Naive thymus-derived CD4-positive, alpha-beta T cell (primary cell): Measurements from ENCODE around the gene EYA2. TPM values are rescaled to one million over a fixed set of nuclear protein-coding genes. Genes with fewer than 3 reads are reported as not detected.

ENCODE experiments used
- ATAC-seq: fragments of 150-1000 bp; cut with Tn5 transposase; 2 replicates; pipeline ENCODE4 v1.10.0; 2021; ENCODE audit warnings: mild to moderate bottlenecking, moderate library complexity
- CTCF ChIA-PET: fragments of 350-600 bp; sonication (Branson Sonifier 250); formaldehyde crosslinking; loops from one replicate; lab custom pipeline; 2021; ENCODE audit warnings: antibody characterized with exemption; lab: Charles Lee
- POLR2A ChIA-PET: fragments of 350-600 bp; sonication (Branson Sonifier 250); formaldehyde crosslinking; loops from one replicate; lab custom pipeline; 2021; ENCODE audit warnings: antibody characterized with exemption, inconsistent platforms; lab: Charles Lee
- DNase-seq, 9 donors: peaks; one replicate each; pipeline versions ENCODE4 v3.0.0 to v3.0.0-alpha.2; 2020 to 2022; ENCODE audit warnings: mixed read lengths in 1 of 9
- H3K27ac ChIP-seq: one replicate; pipeline ENCODE4 v1.7.0; 2013; ENCODE audit warnings: mild to moderate bottlenecking, low read depth, low read length, moderate library complexity
- H3K27me3 ChIP-seq, 2 donors: one replicate each; pipeline ENCODE4 v1.7.0; 2013; ENCODE audit warnings: low read length in 2 of 2, mild to moderate bottlenecking in 2 of 2, moderate library complexity in 2 of 2; ENCODE audit not compliant: control insufficient read depth in 2 of 2, insufficient read depth in 2 of 2
- H3K36me3 ChIP-seq, 3 experiments: 1 replicate in 2 of 3; 2 replicates in 1 of 3; pipeline ENCODE4 v1.7.0; 2013; ENCODE audit warnings: low read length in 3 of 3, mild to moderate bottlenecking in 3 of 3, moderate library complexity in 1 of 3; ENCODE audit not compliant: insufficient read depth in 3 of 3, control insufficient read depth in 2 of 3
- H3K4me1 ChIP-seq, 2 donors: one replicate each; pipeline ENCODE4 v1.7.0; 2013; ENCODE audit warnings: low read length in 2 of 2, mild to moderate bottlenecking in 2 of 2, moderate library complexity in 1 of 2; ENCODE audit not compliant: control insufficient read depth in 2 of 2, insufficient read depth in 2 of 2
- H3K4me3 ChIP-seq: 2 replicates; pipeline ENCODE4 v1.7.0; 2013; ENCODE audit warnings: mild to moderate bottlenecking, low read length
- H3K9me3 ChIP-seq, 3 experiments: 1 replicate in 2 of 3; 2 replicates in 1 of 3; pipeline ENCODE4 v1.7.0; 2013; ENCODE audit warnings: low read length in 3 of 3; ENCODE audit not compliant: control insufficient read depth in 2 of 3
- H3K27ac Mint-ChIP-seq, 9 donors: one replicate each; pipeline ENCODE4 v1.8.0; 2020 to 2022; ENCODE audit warnings: mixed read lengths in 9 of 9, mild to moderate bottlenecking in 8 of 9, moderate library complexity in 5 of 9, inconsistent platforms in 2 of 9
- H3K27me3 Mint-ChIP-seq, 5 donors: one replicate each; pipeline ENCODE4 v1.8.0; 2021 to 2022; ENCODE audit warnings: mixed read lengths in 5 of 5, mild to moderate bottlenecking in 1 of 5
- H3K36me3 Mint-ChIP-seq, 5 donors: one replicate each; pipeline ENCODE4 v1.8.0; 2020 to 2022; ENCODE audit warnings: mixed read lengths in 5 of 5, mild to moderate bottlenecking in 3 of 5, inconsistent platforms in 1 of 5
- H3K4me1 Mint-ChIP-seq, 7 donors: one replicate each; pipeline ENCODE4 v1.8.0; 2020 to 2022; ENCODE audit warnings: mixed read lengths in 7 of 7, mild to moderate bottlenecking in 3 of 7, inconsistent platforms in 1 of 7
- H3K4me3 Mint-ChIP-seq, 10 donors: one replicate each; pipeline ENCODE4 v1.8.0; 2020 to 2022; ENCODE audit warnings: mild to moderate bottlenecking in 10 of 10, mixed read lengths in 10 of 10, moderate library complexity in 6 of 10, inconsistent platforms in 2 of 10
- H3K9me3 Mint-ChIP-seq, 11 donors: one replicate each; pipeline ENCODE4 v1.8.0; 2020 to 2022; ENCODE audit warnings: mixed read lengths in 11 of 11, mild to moderate bottlenecking in 4 of 11, inconsistent platforms in 1 of 11, moderate library complexity in 1 of 11
- intact Hi-C, 2 donors: fragments of 100-400 bp; cut with micrococcal nuclease; formaldehyde crosslinking; loops; one replicate each; pipeline ENCODE4 v1.15.1; 2023
- polyA plus RNA-seq, 2 donors: library from polyadenylated mRNA; unstranded; fragments of 300-500 nt; fragmentation: Illumina TruSeq; gene quantifications; one replicate each; pipeline ENCODE4 v1.2.3, GENCODE V29; 2021
- total RNA-seq, 6 experiments: library from RNA in 5 of 6; stranded (reverse) in 5 of 6; gene quantifications; 1 replicate in 5 of 6; 2 replicates in 1 of 6; pipeline ENCODE4 v1.2.3 and lab custom pipeline; 2021 to 2026

EYA2 gene
- total and polyA plus RNA-seq, 7 experiments from 2014 or later = 0.16 TPM; not detected in 6

DNA sequence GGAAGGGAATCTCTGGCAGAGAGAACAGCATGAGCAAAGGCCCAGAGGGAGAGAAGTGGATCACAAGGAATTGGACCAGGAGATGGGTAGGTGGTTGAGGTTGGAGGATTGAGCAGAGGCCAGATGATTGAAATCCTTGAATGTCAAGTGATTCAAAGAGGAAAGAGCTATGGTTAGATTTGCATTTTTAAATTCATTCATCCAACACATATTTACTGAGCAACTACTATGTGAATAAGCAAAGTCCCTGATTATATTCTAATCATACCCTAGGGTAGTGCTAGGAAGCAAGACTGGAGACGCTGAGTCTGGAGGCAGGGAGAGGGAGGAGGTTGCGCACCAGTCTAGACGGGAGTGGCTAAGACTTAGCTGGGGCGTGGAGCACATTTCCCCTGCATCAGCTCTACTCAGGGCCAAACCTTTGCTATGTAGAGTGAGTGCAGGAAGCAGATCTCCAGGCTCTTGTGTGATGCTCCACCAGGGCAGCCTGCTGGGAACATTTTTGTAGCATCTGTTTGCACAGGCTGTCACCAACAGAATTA lies 40.2 kb downstream of the EYA2 start:
- no peaks in the 10 kb centered on the region for H3K36me3 ChIP-seq
- H3K4me3 ChIP-seq = no peak overlapping the region
- ChIA-PET CTCF (no interaction called here), POLR2A (no interaction called here)
- H3K9me3 Mint-ChIP-seq = peaks cover 0 to 3% (median 0%) of the 10 kb centered on the region in 11 donors
- H3K27me3 Mint-ChIP-seq = peaks cover 13 to 34% (median 17%) of the 10 kb centered on the region in 5 donors
- H3K27me3 ChIP-seq = no peaks in the 10 kb centered on the region
- H3K4me1 ChIP-seq = no peaks in the 10 kb centered on the region
- DNase-seq (no peak), ATAC-seq (no peak)
- no peaks in the 10 kb centered on the region for H3K9me3 ChIP-seq
- no peak overlapping the region for H3K27ac Mint-ChIP-seq
- H3K4me1 Mint-ChIP-seq = peaks cover 0 to 2% (median 0%) of the 10 kb centered on the region in 7 donors
- intact Hi-C loops = no loop called here
- H3K27ac ChIP-seq = no peak overlapping the region
- H3K36me3 Mint-ChIP-seq = no peaks in the 10 kb centered on the region
- no peak overlapping the region for H3K4me3 Mint-ChIP-seq

DNA sequence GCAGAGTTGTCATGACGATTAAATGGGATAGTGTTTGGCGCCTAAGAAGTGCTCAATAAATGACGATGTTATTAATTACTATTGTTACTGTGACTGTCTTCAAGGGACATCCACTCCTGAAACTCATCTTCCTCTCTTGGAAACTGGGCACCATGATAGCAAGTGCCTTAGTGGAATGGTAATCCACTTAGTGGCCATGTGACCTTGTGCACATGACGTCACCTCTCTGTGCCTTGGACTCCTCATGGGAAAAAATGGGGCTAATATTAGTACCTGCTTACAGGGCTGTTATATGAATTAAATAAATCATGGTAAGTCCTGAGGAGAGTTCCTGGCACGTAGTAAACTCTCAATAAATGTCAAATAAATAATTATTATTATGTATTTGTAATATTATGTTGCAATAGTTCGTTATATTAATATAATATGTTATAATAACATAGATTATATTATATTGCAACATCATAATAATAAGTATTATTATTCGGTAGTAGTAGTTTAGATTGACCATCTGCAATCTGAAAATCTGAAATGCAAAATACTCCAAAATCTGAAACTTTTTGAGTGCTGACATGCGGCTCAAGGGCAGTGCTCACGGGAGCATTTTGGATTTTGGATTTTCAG lies 40.9 kb downstream of the EYA2 start:
- Mint-ChIP-seq H3K4me1 (peaks cover 0 to 2% (median 0%) of the 10 kb centered on the region in 7 donors), H3K9me3 (peaks cover 0 to 3% (median 0%) of the 10 kb centered on the region in 11 donors), H3K4me3 (no peak overlapping the region), H3K36me3 (no peaks in the 10 kb centered on the region), H3K27me3 (peaks cover 11 to 32% (median 17%) of the 10 kb centered on the region in 5 donors), H3K27ac (no peak overlapping the region)
- H3K4me1 ChIP-seq = no peaks in the 10 kb centered on the region
- intact Hi-C loops = no loop called here
- no peaks in the 10 kb centered on the region for H3K9me3 ChIP-seq
- POLR2A ChIA-PET = no interaction called here
- no peak overlapping the region for H3K4me3 ChIP-seq
- CTCF ChIA-PET = no interaction called here
- H3K27ac ChIP-seq = no peak overlapping the region
- H3K27me3 ChIP-seq = no peaks in the 10 kb centered on the region
- H3K36me3 ChIP-seq = no peaks in the 10 kb centered on the region
- DNase-seq = no peak
- no peak for ATAC-seq

DNA sequence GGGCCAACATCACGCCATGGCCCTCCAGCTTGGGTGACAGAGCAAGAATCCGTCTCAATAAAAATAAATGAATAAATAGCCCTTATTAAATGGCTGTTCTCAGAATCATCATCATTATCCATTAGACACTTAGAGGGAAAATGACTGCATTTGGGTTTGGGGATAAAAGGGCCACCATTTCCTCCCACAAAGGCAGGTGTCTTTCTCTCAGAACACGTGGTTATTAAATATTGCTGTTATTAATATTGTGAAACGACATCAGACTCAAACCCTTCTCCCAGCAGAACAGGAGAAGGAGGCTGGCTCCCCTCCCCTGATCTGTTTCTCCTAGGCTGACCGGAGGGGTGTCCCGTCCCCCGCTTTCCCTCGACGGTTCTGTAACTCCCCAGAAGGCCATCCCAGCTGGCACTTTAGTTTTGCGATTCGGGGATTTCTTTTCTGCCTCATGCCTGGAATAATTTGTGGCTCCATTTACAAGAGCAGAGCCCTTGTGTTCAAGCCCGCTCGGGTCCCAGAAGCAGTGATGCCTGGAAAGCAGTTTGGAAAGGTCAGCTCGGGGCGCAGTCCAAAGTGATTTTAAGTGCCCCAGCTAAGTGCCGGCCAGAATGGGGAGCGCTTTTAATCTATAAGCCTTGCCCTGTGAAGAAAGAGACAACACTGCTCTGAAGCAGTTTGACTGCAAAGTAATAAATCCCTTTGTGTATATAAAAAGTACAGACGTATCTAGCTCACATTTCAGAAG lies 41.9 kb downstream of the EYA2 start:
- H3K4me1 ChIP-seq = no peaks in the 10 kb centered on the region
- H3K9me3 ChIP-seq = no peaks in the 10 kb centered on the region
- no peak for DNase-seq
- H3K27me3 Mint-ChIP-seq = peaks cover 11 to 32% (median 17%) of the 10 kb centered on the region in 5 donors
- no peak overlapping the region for H3K4me3 Mint-ChIP-seq
- no peak overlapping the region for H3K27ac Mint-ChIP-seq
- peaks cover 0 to 2% (median 0%) of the 10 kb centered on the region in 7 donors for H3K4me1 Mint-ChIP-seq
- H3K27ac ChIP-seq = no peak overlapping the region
- no peaks in the 10 kb centered on the region for H3K27me3 ChIP-seq
- H3K36me3 ChIP-seq = no peaks in the 10 kb centered on the region
- CTCF ChIA-PET = no interaction called here
- intact Hi-C loops = no loop called here
- no peak for ATAC-seq
- peaks cover 0 to 3% (median 0%) of the 10 kb centered on the region in 11 donors for H3K9me3 Mint-ChIP-seq
- no peak overlapping the region for H3K4me3 ChIP-seq
- no peaks in the 10 kb centered on the region for H3K36me3 Mint-ChIP-seq
- POLR2A ChIA-PET = no interaction called here

DNA sequence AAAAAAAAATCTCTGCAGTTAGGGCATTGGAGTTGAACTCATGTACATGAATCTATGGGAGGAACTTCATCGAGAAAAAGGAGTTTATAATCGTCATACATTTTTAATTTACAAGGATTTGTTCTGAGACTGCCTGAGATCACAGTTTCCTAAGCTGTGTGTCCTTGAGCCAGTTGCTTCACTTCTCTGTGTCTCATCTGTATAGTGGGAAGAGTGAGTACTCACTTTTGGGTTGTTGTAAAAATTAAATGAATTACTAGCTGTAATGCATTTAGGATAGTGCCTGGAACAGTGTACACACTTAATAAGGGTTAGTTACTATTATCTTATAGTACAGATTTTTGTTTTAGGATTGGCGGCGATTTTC lies 42.5 kb downstream of the EYA2 start:
- Histone ChIP-seq H3K4me1 (no peaks in the 10 kb centered on the region), H3K27me3 (no peaks in the 10 kb centered on the region), H3K9me3 (no peaks in the 10 kb centered on the region), H3K4me3 (no peak overlapping the region), H3K27ac (no peak overlapping the region), H3K36me3 (no peaks in the 10 kb centered on the region)
- ChIA-PET POLR2A (no interaction called here), CTCF (no interaction called here)
- no peak for ATAC-seq
- H3K27me3 Mint-ChIP-seq = peaks cover 11 to 32% (median 17%) of the 10 kb centered on the region in 5 donors
- peaks cover 0 to 3% (median 0%) of the 10 kb centered on the region in 11 donors for H3K9me3 Mint-ChIP-seq
- no peak overlapping the region for H3K27ac Mint-ChIP-seq
- no peaks in the 10 kb centered on the region for H3K36me3 Mint-ChIP-seq
- DNase-seq = no peak
- intact Hi-C loops = no loop called here
- no peak overlapping the region for H3K4me3 Mint-ChIP-seq
- peaks cover 0 to 2% (median 0%) of the 10 kb centered on the region in 7 donors for H3K4me1 Mint-ChIP-seq

DNA sequence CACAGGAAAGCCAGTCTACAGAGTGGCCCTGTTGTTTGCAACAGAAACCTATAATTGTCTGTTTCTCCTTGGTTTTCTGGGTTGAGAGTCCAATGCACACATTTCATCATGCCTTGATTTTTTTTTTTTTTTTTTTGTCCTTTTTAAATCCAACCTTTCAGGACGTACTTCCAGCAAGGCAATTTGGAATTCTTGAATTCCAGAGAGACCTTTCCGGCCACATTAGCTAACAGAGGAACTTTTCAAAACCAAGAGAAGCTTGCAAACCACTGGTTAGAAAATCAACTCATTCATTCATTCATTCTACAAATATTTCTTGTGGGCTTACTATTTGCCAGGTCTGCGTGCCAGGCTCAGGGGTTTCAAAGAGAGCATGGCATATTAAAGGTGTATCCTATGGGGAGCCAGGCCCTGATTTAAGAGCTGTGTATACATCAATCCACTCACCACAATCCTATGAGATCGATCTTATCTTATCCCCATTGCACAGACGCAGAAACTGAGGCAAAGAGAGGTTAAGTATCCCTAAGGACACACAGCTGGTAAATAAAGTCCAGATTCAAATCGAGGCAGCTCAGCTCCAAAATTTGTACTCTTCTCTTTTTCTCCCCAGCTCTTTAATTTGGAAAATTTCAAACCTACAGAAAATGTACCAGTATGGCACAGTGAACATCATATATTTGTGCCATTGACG lies 43.0 kb downstream of the EYA2 start:
- ATAC-seq (no peak), DNase-seq (no peak)
- H3K9me3 ChIP-seq = no peaks in the 10 kb centered on the region
- no peaks in the 10 kb centered on the region for H3K4me1 ChIP-seq
- intact Hi-C loops = no loop called here
- H3K27me3 ChIP-seq = no peaks in the 10 kb centered on the region
- no peaks in the 10 kb centered on the region for H3K36me3 Mint-ChIP-seq
- no peak overlapping the region for H3K27ac ChIP-seq
- no peak overlapping the region for H3K27ac Mint-ChIP-seq
- ChIA-PET POLR2A (no interaction called here), CTCF (no interaction called here)
- H3K27me3 Mint-ChIP-seq = peaks cover 11 to 32% (median 17%) of the 10 kb centered on the region in 5 donors
- H3K4me3 ChIP-seq = no peak overlapping the region
- no peaks in the 10 kb centered on the region for H3K36me3 ChIP-seq
- peaks cover 0 to 3% (median 0%) of the 10 kb centered on the region in 11 donors for H3K9me3 Mint-ChIP-seq
- H3K4me3 Mint-ChIP-seq = no peak overlapping the region
- H3K4me1 Mint-ChIP-seq = peaks cover 0 to 2% (median 0%) of the 10 kb centered on the region in 7 donors

DNA sequence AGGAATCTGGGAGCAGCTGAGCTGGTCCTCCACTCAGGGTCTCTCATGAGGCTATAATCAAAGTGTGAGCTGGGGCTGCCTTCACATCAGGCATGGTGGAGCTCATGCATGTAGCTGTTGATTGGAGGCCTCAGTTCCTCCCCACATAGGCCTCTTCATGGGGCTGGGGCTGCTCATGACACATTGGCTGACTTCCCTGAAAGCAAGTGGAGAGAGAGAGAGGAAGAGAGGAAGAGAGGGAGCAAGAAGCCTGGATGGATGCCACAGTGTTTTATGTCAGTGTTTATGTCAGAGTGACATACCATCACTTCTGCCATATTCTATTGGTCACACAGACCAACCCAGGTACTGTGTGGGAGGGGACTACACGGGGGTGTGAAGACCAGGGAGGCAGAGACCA lies 43.8 kb downstream of the EYA2 start:
- intact Hi-C loops = no loop called here
- Mint-ChIP-seq H3K36me3 (no peaks in the 10 kb centered on the region), H3K27me3 (peaks cover 12 to 32% (median 15%) of the 10 kb centered on the region in 5 donors), H3K27ac (no peak overlapping the region), H3K9me3 (peaks cover 0 to 3% (median 0%) of the 10 kb centered on the region in 11 donors), H3K4me1 (no peaks in the 10 kb centered on the region), H3K4me3 (no peak overlapping the region)
- Histone ChIP-seq H3K27ac (no peak overlapping the region), H3K9me3 (no peaks in the 10 kb centered on the region), H3K4me3 (no peak overlapping the region), H3K4me1 (no peaks in the 10 kb centered on the region), H3K27me3 (no peaks in the 10 kb centered on the region), H3K36me3 (no peaks in the 10 kb centered on the region)
- ATAC-seq = no peak
- POLR2A ChIA-PET = no interaction called here
- CTCF ChIA-PET = no interaction called here
- DNase-seq = no peak
